HG03558 (cell line): Measurements from ENCODE around the gene DYNC1LI2.
"Not testable (repeated sequence)": the region's sequence is repeated elsewhere in the genome, so short reads cannot be mapped to it uniquely, and the experiment has no call there.

Source experiments
- ATAC-seq: cut with Tn5 transposase; IDR thresholded peaks from one replicate; pipeline ENCODE4 v1.9.1; 2021; ENCODE audit warnings: moderate number of reproducible peaks; ENCODE audit not compliant: unreplicated experiment; ENCODE audit errors: extremely low read depth

The DYNC1LI2 gene

DNA sequence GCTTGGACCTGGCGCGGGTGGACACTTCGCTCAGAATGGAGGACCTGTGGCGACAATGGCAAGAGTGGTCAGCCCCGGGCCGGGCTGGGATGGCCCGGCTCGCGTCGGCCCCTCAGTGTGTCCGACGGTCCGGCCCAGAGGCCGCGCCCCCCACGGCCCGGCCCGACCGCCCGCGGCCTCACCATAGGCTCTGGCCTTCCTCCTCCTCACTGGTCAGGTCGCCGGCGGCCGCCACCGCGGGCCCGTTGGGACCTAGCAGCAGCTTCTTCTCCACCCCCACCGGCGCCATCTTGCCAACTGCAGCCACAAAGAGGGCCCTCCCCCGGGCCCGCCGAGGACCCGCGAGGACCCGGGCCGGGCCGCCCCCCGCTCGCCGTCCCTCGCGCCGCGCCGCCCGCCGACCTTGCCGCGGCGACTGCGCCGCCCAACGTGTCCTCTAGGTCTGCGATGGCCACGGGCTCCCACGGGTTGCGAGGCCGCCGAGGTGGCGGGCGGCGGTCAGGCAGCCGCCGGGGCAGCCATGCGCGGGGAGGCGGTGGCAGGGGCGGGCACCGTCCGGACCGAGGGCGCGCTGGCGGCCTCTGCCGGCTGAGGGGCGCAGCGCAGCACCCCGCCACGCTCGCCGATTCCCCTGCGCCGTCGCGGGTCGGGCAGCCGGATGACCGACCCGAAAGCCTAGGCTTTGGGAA lies at the start of gene DYNC1LI2:
TSS of gene DYNC1LI2 (minus strand) at position 307 of the 689 bp plus-strand sequence. CDS start at position 289, 18 bp downstream.
- ATAC-seq = peak; percentile 62

DNA sequence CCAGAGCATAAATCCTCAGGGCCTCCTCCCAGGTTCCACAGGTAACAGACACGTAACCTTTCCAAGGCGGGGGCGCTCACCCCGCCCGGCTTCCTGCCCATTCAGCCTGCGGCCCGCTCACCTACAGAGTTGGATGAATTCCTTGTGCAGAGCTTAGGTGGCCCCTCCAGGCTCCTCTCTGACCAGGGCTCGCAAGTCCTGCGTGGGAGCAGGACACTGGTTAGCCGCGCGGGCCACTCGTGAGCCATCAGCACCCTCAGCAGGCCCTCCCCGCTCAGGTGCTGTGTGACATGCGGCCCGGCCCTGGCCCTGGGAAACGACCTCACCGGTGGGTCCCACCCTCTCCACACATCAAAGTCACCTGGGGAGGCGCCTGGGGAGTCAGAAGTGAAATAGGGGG lies 49.4 kb upstream of the DYNC1LI2 start:
- ATAC-seq = no peak

DNA sequence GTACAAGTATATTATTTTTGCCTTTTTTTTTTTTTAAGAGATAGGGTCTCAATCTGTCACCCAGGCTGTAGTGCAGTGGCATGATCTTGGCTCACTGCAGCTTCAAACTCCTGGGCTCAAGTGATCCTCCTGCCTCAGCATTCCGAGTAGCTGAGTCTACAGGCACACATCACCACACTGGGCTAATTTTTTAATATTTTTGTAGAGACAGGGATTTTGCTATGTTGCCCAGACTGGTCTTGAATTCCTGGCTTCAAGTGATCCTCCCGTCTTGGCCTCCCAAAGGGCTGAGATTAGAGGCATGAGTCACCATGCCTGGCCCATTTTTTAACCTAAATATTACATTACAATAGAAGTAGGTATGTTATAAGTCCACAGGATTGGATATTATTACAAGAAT lies 46.8 kb upstream of the DYNC1LI2 start:
- no peak for ATAC-seq

DNA sequence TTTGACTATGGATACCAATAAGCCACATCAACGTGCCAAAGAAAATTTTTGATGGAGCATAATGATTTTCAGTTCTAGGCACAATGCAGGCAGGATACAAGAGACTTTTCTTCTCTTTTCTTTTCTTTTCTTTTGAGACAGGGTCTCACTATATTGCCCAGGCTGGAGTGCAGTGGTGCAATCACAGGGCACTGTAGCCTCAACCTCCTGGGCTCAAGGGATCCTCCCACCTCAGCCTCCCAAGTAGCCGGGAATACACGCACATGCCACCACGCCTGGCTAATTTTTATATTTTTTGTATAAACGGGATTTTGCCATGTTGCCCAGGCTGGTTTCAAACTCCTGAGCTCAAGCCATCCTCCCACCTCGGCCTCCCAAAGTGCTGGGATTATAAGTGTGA lies 42.6 kb upstream of the DYNC1LI2 start:
- not testable (repeated sequence) for ATAC-seq

DNA sequence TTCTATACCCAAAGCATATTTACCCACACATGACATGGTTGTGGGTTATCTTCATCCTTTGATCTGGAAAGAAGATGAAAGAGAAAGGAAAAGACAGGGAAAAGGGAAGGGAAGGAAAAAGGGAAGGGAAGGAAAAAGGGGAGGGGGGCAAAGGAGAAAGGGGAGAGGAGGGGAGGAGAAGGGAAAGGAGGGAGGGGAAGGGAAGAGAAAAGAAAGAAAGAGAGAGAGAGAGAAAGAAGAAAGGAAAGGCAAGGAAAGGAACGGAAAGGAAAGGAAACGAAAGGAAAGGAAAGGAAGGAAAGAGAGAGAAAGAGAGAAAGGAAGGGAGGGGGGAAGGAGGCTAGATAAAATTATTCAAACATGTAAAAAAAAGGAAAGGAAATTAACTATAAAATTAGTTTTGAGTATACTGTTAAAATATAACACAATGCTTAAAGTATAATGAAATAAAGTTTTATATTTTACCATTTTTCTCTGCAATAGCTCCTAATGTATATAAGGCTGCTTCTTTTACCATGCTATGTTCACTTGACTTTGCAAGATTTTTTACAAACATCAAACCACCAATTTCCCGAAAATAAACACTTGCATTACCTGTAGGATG lies 38.8 kb upstream of the DYNC1LI2 start:
- ATAC-seq = no peak

DNA sequence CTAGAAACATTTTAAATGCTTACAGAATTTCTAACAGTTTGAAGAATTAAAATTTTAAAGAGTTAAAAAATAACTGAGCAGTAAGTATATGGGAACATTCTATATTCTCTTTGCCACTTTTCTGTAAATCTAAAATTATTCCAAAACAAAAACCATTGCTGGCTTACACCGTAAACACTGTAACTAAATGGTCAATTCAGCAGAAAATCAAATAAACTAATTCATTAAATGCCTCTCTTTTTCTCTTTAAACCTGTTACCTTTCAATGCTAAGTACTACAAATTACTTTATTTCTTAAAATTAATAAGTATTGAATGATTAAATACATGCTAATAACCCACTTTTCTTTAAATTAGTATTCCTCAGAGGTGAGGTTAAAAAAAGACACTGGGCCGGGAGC lies 36.0 kb upstream of the DYNC1LI2 start:
- no peak for ATAC-seq

DNA sequence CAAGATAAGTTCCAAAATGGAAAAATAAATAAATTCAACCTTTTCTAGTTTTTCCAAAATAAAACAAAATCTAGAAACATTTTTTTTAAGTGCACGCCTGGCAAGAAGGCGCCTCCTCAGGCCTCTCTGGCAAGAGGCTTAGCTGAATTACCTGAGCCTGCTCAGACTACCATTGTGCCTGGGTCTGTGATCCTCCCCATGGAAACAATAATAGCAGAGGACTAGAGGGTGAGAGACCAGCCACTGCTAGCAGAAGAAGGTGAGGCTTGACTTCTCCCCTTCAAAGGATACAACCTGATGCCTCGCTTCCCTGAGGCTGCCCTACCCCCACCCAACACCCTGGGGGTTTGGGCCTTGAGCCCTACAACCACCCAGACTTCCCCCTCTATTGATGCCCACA lies 35.1 kb upstream of the DYNC1LI2 start:
- no peak for ATAC-seq

DNA sequence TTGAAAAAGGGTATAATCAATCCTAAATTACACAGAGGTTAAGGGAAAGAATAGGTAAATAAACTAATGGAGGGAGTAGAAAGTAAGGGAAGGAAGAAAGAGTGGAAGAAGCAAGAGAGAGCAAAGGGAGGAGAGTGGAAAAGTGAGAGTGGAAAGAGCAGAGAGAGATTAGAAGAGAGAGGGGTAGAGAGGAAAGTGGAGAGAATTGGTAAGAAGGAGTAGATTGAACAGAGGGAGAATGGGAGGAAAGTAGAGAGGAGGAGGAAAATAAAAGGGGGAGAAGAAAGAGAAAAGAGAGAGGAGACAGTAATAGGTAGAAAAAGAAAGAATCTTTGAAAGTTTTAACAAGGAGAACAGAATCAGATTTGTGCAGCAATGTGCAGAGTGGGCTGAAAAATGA lies 25.0 kb upstream of the DYNC1LI2 start:
- no peak for ATAC-seq

DNA sequence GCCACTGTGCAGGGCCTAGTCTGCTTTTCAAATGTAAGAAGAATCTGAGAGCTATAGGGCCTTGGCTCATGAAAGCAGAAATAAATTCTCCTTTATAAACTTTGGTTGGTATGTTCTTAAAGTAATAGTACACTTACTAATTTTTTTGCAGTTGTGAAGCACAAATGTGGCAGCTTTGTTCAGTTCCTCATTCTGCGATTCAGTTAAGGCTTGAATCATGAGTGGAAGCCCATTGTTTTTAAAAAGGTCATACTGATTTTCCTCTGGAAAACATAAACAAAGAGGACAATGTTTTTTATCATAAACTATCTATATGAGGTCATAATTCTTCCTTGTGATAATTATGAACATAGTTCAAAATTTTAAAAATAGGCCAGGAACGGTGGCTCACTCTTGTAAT lies 23.6 kb upstream of the DYNC1LI2 start:
- ATAC-seq = no peak

DNA sequence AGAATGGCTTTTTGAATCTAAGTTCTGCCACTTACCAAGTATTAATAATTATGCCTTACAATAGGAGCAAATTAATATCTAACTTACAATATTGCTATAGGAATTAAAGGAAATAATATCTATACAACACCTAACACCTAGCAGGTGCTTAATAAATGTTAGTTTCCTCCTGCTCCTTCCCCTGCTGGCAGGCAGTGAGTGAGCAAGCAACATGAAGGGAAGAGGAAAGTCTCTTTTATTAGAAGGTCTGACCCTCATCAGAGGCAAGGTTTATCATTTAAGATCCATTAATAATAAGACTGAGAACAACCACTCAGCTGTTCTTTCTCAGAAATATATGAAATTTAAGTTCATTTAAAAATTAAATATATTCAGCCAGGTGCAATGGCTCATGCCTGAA lies 6.7 kb upstream of the DYNC1LI2 start:
- no peak for ATAC-seq

DNA sequence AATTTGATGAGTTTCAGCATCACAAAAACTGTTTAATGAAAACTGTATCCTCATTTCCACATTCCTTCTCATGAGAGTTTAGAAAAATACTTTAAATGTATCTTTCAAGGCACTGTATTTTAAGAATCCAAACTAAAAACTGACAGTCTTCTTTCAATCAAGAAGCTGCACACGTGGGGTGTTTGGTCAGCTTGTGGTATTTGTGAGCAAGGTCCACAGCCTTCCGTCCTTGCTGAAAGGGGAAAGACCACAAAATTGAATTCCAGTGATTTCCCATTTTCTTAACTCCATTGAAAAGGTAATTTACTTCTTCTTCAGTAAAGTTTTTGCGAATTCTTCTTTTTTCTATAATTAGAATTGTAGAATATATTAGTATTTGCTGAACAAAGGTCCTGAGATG lies 3.4 kb upstream of the DYNC1LI2 start:
- ATAC-seq = no peak

DNA sequence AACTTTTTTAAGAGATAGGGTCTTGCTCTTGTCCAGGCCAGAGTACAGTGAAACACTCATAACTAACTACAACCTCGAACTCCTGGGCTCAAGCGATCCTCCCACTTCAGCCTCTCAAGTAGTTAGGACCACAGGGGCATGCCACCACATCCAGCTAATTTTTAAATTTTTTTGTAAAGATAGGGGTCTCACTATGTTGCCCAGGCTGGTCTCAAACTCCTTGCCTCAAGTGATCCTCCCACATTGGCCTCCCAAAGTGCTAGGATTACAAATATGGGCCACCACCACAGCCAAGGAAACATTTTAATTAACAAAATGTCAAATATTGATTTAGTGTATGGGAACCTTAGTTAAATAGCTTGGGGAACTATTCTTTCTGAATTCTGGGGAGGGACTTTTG lies 2.8 kb upstream of the DYNC1LI2 start:
- no peak for ATAC-seq

DNA sequence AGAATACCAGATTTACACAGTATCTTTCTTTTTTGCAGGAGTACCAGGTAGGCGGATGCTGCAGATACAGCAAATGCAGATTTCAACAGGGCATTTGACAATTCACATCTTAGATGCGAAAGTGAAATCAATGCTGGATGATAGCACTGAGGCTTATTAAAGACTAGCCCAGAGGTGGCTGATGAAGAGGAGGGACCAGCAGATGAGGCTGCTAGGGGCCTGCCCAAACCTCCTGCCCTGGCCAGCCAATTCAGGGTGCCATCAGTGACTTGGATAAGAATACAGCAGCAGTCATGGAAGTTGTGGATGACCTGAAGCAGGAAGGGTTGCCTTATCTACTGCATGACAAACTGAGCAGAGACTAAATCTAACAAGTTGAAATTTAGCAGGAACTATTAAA lies 1.5 kb upstream of the DYNC1LI2 start:
- ATAC-seq = no peak

DNA sequence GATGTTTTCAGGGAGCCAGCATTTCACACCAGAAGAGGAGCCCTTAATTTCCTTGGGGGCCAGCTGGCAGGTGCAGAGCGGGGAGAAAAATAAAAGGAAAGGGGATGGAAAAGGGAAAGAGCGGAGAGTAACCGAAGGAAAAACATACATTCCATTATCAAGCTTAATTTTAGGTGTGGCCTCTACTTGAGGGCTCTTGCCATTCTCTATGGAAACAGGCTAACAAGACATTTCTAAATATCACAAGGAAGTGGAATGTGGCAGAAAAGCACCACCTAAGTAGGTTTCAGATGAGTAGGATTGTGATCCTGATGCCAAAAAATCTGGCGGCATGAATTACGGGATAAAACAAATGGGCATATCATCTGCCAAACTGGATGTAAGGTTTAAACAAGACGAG lies 970 bp upstream of the DYNC1LI2 start:
- ATAC-seq = no peak

DNA sequence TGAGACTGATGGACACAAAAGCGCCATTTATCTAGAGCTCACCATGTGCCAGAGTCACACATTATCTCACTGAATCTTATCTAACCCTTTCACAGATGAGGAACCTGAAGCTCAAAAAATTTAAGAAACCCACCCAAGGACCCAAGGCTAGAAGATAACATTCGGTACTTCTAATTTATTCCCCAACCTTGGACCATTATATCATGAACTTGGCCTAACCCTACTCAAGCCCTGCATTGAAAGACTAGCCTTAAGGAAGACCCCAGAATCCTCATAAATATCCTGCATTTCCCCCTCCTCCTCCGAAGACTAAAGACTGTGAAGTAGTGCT lies 548 bp upstream of the DYNC1LI2 start:
- ATAC-seq = no peak

DNA sequence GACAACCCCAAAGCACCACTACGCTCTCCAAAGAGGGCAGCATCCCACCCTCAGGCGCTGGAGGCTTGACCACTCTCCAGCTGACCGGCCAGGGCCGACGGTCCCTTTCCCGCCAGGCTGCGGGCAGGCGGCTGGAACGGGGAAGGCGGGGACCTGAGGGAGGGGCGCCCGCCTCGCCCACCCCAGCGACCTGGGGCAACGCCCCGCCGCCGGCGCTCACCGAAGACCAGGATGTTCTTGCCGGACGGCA lies 431 bp downstream of the DYNC1LI2 start:
- ATAC-seq = no peak

DNA sequence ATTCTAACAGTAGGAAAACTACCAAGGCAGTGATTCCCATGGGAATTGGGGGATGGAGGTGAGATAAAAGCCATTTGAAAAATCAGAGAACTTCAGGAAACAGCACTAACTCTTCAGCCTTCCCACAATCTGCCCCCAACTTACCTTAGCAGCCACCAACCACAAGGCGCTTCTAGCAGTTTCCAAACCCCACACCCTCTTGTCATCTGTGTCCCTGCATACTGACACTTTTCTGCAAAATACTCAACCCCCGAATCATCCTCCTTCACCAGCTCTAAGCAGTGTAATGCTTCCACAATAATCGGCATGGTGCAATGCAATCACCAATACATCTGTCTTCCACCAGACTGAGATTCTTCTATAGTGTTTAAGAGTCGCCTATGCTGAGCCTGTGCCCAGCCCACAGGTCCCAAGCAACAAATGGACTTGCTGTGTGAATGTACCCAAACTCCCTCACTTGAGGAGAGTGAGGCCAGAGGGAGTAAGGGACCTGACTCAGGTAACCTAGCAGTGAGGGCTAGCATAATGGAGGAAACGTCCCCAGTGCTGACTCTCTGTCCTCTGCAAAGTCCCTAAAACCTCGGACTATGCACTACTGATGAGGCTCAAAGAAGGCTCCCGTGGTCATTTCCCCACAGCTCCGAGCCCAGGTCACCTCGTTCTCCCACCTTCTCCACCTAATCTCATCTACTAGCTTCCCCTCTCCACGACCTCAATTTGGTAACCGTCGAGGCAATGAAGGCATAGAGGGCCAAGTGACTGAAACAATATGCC lies 943 bp downstream of the DYNC1LI2 start:
- no peak for ATAC-seq

DNA sequence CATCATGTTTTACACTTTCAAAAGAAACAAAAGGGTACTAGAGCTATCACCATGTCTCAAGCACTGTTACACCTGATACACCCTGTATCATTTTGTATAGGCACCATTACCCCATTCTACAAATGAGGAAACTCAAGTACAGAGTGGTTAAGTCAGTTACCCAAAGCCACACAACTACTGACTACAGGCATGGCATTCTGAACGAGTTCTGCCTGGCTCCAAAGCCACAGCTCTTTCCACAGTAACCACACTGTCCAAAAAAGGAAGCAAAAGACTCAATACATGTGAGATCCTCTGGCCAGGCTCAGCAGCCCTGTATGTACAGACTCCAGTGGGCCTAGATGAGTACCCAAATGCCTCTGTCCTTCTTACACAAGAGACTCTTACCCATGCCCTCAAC lies 4.7 kb downstream of the DYNC1LI2 start:
- ATAC-seq = no peak

DNA sequence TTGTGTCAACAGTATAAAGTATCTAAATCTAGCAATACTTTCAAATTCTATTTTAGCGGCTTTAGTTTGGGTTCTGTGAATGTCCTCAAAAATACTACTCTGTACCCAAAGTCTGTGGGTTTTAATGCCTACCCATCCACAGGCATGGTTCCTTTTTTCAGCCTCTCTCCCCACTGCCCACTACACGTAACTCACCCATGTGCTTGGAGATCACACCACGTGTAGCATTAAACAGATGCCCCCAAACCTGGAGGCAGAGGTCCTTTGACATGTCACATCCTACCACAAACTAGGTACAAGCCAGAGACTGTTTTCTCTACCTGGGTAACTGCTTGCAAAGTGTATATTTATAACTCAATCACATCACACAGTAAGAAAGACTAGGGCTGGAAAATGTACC lies 5.4 kb downstream of the DYNC1LI2 start:
- ATAC-seq = no peak

DNA sequence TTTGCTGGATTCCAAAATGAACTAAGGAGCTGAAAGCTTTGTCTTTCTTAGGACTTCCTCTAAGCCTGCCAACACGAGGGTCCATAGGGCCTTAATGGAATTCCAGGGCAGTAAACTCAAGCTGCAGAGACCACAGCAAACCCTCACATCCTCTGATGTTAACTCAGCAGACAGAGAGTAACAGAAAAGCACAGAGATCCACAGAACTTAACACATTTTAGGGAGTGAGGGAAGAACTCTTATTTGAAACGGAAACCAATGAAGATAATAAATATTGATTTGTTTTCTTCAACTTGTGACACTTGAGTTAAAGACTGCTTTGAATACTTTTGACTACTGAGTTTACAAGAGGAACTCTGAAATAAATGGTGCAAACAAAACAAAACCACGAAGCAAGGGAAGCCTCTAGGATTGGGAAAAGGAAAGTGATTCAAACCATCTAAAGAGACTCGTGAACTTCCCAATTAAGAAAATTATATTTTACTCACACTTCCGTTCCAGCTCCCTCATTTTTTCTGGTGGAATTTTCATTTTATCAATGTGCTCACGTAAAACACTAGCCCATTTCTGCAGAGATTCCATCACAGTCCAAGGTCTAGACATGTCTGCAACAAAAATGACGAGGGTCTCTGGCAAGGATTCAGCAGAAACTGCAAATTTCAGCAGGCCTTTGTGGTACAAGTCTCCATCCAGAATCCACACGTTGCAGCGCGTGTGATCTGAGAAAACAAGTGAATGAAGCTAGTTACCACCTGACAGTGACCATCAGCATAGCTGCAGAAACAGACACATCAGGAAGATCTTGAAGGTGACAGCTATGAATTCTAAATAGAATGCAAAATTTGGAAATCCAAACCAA lies 9.2 kb downstream of the DYNC1LI2 start:
- ATAC-seq = no peak
